Measurements from ENCODE around the gene PPP1R36.
"Not testable (repeated sequence)": the region's sequence is repeated elsewhere in the genome, so short reads cannot be mapped to it uniquely, and the experiment has no call there.

The PPP1R36 gene

DNA sequence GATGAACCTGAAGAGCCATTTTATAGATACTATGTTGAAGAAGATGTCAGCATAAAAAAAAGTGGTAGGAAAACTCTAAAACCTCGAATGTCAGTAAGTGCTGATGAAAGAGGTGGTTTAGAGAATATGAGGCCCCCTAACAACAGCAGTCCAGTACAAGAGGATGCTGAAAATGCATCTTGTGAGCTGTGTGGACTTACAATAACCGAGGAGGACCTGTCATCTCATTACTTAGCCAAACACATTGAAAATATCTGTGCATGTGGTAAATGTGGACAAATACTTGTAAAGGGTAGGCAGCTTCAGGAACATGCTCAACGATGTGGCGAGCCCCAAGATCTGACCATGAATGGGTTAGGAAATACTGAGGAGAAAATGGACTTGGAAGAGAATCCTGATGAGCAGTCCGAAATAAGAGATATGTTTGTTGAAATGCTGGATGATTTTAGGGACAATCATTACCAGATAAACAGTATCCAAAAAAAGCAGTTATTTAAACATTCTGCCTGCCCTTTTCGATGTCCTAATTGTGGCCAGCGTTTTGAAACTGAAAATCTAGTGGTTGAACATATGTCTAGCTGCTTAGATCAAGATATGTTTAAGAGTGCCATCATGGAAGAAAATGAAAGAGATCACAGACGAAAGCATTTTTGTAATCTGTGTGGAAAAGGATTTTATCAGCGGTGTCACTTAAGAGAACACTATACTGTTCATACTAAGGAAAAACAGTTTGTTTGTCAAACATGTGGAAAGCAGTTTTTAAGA is 27.0 kb upstream of the PPP1R36 start:
- no peak for DNase-seq

DNA sequence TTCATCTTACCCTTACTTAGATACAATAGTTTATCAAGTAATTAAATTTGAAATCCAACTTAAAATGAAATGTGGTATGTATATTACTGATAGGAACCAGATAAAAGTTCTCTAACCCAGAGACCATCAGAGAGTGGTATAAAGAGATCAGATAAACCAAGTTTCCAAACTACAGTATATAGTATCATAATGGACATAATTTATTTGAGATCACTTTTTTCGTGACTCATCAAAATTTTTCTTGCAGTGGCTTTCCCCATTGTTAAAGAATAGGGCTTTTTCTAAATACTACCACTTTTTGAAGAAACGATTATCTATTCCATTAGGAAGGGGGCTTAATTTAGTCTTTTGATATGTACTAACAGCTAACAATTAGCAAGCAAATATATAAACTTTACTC is 24.4 kb upstream of the PPP1R36 start:
- DNase-seq: no peak

DNA sequence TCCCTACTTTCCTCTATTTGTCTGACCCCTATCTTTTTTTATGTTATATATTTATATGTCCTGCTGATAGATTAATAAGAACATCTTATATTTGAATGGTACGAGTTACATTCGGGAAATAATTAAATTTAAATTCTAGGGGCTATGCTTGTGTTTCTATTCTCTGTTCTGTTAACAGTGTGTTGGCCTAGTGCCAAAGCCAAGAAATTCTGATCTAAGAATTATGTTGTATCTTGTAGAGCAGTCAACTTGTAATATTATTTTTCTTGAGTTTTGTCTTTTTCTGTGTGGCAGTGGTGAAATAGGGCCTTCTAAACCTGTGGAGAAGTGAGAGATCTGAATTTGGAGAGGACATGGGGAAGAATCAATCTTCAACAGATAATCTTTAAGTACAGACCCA is 18.2 kb upstream of the PPP1R36 start:
- DNase-seq: no peak

DNA sequence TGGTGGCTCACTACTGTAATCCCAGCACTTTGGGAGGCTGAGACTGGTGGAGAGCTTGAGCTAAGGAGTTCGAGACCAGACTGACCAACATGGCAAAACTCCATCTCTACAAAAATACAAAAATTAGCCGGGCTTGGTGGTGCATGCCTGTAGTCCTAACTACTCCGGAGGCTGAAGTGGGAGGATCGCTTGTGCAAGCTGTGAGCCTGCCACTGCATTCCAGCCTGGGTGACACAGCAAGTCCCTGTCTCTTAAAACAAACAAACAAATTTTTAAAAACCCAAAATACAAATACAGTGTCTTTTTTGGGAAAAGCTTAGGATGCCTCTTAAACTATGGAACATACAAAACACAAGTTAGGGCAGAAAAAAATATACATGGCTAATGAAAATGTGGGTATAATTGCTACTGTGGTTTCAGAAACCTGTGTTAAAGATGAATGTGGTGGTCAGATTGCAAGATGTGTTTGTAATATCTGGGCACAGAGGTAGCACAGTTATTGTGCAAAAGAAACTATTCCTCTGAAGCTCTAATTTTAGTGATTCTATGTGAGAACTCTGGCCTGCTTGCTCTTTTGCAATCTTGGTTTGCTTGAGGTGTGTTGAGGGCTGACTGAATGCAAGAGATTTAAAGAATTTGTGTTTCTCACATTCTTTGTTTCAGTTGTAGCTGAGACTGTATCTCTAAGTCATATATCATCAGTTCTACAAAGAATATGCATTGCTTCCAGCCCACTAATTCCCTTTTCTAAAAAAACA is 13.1 kb upstream of the PPP1R36 start:
- no peak for DNase-seq

DNA sequence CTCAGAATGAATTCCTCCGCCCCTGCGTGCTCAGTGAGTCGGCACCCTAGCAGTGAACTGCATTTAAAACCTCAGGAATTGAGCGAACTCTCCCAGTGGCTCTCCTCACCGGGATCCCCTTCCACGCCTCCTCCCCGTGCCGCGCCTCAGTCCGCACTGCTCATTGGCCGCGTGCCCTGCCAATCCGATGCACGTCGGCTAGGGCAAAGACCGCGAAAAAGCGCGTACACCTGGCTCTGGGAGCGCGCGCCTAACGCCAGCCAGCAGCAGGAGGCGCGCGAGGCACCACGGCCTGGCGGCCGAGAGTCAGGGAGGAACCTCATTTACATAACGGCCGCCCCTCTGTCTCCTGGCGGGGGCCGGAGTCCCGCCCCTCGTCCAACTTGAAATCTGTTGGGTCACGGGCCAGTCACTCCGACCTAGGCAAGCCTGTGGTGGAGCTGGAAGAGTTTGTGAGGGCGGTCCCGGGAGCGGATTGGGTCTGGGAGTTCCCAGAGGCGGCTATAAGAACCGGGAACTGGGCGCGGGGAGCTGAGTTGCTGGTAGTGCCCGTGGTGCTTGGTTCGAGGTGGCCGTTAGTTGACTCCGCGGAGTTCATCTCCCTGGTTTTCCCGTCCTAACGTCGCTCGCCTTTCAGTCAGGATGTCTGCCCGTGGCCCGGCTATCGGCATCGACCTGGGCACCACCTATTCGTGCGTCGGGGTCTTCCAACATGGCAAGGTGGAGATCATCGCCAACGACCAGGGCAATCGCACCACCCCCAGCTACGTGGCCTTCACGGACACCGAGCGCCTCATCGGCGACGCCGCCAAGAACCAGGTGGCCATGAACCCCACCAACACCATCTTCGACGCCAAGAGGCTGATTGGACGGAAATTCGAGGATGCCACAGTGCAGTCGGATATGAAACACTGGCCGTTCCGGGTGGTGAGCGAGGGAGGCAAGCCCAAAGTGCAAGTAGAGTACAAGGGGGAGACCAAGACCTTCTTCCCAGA is 9.3 kb upstream of the PPP1R36 start, which contains the start of gene HSPA2:
Gene HSPA2, plus strand, starts transcription at position 534 of the 995 bp plus-strand sequence. Its CDS starts 109 bp downstream, at position 643.
- DNase-seq: peak; percentile 96

DNA sequence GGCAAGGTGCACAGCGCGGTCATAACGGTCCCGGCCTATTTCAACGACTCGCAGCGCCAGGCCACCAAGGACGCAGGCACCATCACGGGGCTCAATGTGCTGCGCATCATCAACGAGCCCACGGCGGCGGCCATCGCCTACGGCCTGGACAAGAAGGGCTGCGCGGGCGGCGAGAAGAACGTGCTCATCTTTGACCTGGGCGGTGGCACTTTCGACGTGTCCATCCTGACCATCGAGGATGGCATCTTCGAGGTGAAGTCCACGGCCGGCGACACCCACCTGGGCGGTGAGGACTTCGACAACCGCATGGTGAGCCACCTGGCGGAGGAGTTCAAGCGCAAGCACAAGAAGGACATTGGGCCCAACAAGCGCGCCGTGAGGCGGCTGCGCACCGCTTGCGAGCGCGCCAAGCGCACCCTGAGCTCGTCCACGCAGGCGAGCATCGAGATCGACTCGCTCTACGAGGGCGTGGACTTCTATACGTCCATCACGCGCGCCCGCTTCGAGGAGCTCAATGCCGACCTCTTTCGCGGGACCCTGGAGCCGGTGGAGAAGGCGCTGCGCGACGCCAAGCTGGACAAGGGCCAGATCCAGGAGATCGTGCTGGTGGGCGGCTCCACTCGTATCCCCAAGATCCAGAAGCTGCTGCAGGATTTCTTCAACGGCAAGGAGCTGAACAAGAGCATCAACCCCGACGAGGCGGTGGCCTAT is 8.3 kb upstream of the PPP1R36 start:
- DNase-seq: peak; percentile 4

DNA sequence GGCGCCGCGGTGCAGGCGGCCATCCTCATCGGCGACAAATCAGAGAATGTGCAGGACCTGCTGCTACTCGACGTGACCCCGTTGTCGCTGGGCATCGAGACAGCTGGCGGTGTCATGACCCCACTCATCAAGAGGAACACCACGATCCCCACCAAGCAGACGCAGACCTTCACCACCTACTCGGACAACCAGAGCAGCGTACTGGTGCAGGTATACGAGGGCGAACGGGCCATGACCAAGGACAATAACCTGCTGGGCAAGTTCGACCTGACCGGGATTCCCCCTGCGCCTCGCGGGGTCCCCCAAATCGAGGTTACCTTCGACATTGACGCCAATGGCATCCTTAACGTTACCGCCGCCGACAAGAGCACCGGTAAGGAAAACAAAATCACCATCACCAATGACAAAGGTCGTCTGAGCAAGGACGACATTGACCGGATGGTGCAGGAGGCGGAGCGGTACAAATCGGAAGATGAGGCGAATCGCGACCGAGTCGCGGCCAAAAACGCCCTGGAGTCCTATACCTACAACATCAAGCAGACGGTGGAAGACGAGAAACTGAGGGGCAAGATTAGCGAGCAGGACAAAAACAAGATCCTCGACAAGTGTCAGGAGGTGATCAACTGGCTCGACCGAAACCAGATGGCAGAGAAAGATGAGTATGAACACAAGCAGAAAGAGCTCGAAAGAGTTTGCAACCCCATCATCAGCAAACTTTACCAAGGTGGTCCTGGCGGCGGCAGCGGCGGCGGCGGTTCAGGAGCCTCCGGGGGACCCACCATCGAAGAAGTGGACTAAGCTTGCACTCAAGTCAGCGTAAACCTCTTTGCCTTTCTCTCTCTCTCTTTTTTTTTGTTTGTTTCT is 7.6 kb upstream of the PPP1R36 start:
- peak; percentile 13 for DNase-seq

DNA sequence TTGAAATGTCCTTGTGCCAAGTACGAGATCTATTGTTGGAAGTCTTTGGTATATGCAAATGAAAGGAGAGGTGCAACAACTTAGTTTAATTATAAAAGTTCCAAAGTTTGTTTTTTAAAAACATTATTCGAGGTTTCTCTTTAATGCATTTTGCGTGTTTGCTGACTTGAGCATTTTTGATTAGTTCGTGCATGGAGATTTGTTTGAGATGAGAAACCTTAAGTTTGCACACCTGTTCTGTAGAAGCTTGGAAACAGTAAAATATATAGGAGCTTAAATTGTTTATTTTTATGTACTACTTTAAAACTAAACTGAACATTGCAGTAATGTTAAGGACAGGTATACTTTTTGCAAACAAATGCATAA is 6.9 kb upstream of the PPP1R36 start:
- DNase-seq: no peak

DNA sequence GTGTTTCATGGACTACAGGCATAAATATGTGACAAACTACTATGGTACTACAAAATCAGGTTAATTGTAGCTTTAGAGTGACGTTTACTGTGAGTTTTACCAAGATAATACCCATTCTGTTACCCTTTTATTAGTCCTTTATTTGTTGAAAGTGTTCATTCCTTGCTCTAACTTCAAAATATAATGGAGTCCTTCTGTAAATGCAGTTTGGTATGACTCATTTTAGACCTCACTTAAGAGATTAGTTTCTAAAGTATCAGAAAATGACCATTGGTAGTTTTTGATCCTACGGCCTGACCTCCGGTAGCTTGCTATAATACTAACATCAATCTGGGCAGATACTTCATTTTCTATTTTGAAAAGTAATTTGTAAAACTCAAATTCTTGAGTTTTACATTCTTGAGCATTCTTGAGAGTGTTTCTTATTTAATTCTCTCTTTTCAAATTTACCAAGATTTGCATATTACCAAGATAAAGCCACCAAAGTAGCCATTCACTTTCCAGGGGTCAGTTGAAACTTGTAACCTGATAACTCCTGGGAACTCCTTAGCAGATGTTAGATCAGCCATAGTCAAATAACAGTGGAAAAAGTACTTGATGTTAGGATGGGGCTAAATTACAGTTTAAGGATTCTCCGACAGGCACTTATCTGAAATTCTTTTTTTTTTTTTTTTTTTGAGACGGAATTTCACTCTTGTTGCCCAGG is 5.0 kb upstream of the PPP1R36 start:
- DNase-seq: no peak

DNA sequence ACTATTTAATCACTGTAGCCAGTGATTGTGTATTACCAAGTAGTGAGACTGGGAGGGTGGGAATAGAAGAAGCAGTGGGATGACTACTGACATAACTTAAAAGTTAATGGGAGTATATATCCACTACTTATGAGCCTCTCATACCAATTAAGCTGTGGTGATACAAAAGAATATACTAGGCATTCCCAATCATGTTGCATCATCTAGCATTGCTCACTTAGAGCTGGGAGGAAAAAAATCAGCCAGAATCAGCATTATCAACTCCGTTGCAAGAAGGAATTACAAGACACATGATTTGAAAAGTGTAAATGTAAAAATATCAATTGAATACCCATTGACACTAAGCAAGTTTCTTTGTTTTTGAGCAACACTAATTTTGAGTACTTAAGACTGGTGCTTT is 745 bp upstream of the PPP1R36 start:
- DNase-seq: no peak

DNA sequence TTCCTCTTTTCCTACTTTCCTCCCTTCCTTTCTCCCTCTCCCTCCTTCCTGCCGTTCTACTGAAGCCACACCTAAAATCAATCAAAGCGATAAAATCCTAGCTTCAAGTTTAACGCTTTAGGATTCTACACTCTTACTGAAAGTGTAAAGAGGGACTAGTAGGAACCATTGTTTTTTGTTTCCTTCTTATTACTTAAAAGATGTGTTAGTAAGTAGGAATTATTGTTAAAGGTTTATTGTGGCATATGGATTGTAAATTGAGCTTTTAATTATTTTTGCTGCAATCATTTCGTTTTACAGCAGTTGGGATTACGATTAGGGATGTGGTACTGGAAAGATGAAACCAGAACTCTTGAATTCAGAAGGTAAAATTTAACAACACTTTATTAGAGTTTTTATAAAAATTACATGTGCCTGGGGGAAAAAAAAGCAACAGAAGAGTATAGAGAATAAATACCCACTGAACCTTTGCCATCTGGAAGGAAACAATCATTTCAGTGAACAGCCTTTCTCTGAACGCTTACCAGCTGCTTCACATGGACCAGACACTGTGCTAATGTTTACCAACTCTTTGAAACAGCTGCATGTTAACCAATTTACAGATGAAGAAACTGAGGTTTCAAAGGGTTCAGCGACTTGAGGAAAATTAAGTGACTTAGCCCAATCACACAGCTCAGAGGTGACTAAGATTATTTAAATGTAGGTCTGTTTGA is 1.0 kb downstream of the PPP1R36 start:
- DNase-seq: no peak

DNA sequence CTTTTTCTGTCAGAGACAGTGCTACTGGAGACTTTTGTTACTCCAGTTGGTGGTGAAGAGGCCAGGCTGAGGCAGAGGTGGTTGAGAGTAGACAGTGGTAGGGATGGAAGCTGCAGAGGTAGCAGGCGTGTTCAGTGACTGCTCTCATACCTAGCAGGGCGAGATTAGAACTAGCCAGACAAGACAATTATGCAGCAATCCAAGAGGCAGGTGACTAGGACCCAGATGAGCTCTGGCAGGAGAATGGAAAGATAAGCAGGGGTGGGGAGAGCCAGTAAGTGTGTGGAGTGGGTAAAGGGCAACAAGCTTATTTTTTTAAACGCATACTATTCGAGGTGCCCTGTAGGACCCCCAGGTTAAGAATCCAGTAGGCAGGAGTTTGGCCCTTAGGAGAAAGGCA is 4.8 kb downstream of the PPP1R36 start:
- no peak for DNase-seq

DNA sequence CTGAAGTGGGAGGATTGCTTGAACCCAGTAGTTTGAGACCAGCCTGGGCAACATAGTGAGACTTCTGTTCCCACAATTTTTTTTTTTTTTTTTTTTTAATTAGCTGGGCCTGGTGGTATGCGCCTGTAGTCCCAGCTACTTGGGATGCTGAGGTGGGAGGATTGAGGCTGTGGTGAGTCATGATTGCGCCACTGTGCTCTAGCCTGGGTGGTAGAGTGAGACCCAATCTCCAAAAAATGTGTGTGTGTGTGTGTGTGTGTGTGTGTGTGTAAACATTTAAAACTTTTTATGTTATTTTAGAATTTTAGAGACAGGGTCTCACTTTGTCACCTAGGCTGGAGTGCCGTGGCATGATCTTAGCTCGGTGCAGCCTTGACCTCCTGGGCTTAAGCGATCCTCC is 6.8 kb downstream of the PPP1R36 start:
- no peak for DNase-seq

DNA sequence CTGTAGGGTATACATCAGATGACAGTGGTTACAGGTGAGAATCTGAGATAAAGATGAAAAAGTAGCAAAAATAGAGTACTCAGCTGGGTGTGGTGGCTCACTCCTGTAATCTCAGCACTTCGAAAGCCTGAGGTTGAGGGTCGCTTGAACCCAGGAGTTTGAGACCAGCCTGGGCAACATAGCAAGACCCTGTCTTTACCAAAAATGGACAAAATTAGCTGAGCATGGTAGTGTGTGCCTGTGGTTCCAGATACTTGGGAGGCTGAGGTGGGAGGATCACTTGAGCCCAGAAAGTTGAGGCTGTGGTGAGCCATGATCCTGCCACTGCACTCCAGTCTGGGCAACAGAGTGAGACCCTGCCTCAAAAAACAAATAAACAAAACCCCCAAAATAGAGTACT is 8.5 kb downstream of the PPP1R36 start:
- DNase-seq: not testable (repeated sequence)

DNA sequence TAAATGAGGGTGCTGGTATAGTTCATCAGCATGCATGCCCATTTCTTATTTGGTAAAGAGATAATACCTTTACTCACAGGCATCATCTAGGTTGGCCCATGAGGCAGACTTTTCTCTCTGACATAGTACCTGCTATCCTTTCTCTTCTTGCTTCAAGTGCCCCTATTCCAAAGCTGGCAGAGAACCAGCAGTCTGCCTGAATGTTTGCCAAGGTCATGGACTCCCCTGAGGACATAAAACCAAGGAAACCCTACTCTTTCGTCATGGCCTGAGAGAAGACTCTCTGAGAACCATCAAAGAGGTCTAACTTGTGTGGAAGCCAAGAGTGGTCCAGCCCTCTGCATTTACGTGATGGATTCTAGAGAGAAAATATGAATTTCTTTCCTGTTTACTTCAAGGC is 11.9 kb downstream of the PPP1R36 start:
- no peak for DNase-seq

DNA sequence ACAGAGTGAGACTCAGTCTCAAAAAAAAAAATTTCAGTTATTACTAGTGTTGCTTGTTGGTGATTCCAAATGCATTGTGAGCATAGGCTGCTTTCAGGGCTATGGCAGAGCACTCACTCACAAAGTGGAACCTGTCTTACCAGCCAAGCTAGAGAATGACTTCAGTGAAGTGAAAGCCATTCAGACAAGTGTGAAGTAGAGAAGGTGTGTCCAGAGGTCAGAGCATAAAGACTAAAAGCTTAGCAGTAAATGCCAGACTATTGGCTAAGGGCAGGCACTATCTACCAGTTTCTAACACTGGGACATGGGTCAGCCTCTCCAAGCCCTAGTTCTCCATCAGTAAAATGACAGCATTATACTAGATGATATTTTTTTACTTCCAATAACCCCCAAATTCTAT is 12.7 kb downstream of the PPP1R36 start:
- DNase-seq: no peak

DNA sequence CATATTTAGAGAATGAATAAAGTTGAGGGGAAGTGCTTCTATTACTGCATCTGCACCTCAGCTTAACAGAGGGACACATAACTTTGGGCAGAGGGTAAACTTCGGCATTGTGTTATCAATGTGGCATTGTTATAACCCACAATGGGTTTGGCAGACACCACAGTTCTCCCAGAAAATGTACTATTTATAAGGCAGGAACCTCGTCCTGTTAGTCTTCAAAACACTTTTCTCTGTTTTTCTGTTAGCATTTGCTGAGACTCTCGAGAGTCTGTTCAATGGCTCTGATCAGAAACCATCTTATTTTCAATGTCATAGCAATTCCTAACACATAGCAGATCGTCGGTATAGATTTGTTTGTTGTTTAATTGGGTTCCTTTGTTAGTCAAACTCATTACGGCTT is 13.9 kb downstream of the PPP1R36 start:
- DNase-seq: no peak

DNA sequence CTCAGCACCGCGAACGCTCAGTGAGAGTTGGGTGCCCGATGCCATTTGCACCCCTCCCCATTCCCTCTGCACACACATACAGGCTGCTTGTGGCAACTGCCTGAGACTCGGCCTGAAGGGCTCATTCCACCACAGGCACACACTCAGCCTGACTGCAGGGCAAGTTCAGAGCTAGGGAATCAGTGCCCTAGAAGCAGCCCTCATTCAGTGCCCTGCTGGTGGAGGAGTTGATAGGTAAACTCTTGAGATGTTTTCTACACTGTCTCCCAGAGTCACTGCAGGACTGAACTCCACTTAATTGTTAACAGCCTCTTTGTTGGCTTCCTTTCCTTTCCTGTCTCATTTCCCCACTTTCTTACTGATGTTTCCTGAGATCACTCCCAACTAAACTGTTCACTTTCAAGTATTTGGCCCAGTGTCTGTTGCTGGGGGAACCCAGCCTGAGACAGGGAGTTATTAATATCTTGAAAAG is 16.9 kb downstream of the PPP1R36 start:
- DNase-seq: no peak

DNA sequence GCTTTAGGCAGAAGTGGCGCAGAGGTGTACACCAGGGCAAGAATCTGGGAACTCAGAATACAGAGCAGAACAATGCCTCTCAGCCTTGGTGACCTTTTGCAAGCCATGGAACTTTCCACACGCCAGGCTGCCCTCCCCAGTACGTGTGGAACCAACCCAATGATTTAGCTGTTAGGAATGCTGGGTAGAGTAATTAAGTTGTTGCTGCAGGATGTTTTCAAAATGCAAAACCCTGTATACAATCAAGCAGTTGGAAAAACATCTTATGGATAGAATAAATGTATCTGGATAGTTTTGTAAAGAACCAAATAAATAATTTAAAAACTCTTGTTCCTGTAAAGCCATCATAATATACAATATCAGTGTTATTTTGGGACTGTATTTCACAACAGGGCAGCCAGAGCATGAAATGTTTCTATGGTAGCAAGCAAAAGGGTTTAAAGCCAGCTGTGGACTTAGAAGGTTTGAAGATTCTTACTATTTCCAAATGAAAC is 19.4 kb downstream of the PPP1R36 start:
- no peak for DNase-seq

DNA sequence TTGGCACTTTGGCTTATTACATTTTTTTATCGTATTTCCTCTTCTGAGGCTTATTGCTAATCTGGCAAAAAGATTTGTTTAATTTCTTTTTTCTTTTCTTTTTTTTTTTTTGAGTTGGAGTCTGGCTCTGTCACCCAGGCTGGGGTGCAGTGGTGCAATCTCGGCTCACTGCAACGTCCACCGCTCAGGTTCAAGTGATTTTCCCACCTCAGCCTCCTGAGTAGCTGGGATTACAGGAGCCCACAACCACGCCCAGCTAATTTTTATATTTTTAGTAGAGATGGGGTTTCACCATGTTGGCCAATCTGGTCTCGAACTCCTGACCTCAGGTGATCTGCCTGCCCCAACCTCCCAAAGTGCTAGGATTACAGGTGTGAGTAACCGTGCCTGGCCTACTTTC is 19.9 kb downstream of the PPP1R36 start:
- DNase-seq: not testable (repeated sequence)
